CD4-positive, alpha-beta T cell (primary cell): ENCODE measurements around the gene THRB. TPM values are rescaled to one million over a fixed set of nuclear protein-coding genes. Genes with fewer than 3 reads are reported as not detected.

Experiments used
- ATAC-seq: fragments of 200-7000 bp; cut with Tn5 transposase; one replicate; pipeline ENCODE4 v1.10.0; 2022; ENCODE audit warnings: mild to moderate bottlenecking; ENCODE audit not compliant: poor library complexity
- CTCF ChIA-PET: fragments of 350-600 bp; sonication (Branson Sonifier 250); formaldehyde crosslinking; loops from one replicate; lab custom pipeline; 2021; ENCODE audit warnings: antibody characterized with exemption, inconsistent platforms; lab: Charles Lee
- POLR2A ChIA-PET: fragments of 350-600 bp; sonication (Branson Sonifier 250); formaldehyde crosslinking; loops from one replicate; lab custom pipeline; 2021; ENCODE audit warnings: antibody characterized with exemption, inconsistent platforms; lab: Charles Lee
- DNase-seq, 14 experiments: peaks; one replicate each; pipeline ENCODE4 v3.0.0-alpha.2; 2013 to 2020; ENCODE audit warnings: mixed read lengths in 2 of 14
- H3K27ac ChIP-seq, 2 donors: one replicate each; pipeline versions ENCODE4 v1.5.1 to v1.7.0; 2013; ENCODE audit warnings: low read length in 2 of 2, low read depth in 1 of 2, mild to moderate bottlenecking in 1 of 2
- H3K27me3 ChIP-seq, 2 experiments: 1 replicate in 1 of 2; 2 replicates in 1 of 2; pipeline versions ENCODE4 v1.6.1 to v1.7.0; 2013; ENCODE audit warnings: low read length in 2 of 2, control low read depth in 1 of 2, mild to moderate bottlenecking in 1 of 2, moderate library complexity in 1 of 2; ENCODE audit not compliant: insufficient read depth in 2 of 2, control insufficient read depth in 1 of 2
- H3K36me3 ChIP-seq: one replicate; pipeline ENCODE4 v1.6.1; 2013; ENCODE audit warnings: low read length, control low read depth; ENCODE audit not compliant: insufficient read depth
- H3K4me1 ChIP-seq: one replicate; pipeline ENCODE4 v1.6.1; 2013; ENCODE audit warnings: low read length, control low read depth; ENCODE audit not compliant: insufficient read depth
- H3K4me3 ChIP-seq: one replicate; pipeline ENCODE4 v1.5.1; 2013; ENCODE audit warnings: mild to moderate bottlenecking, low read length, moderate library complexity
- H3K9me3 ChIP-seq, 2 experiments: 1 replicate in 1 of 2; 2 replicates in 1 of 2; pipeline versions ENCODE4 v1.6.1 to v1.7.0; 2013; ENCODE audit warnings: low read length in 2 of 2, mild to moderate bottlenecking in 2 of 2, control low read depth in 1 of 2, moderate library complexity in 1 of 2; ENCODE audit not compliant: control insufficient read depth in 1 of 2, insufficient read depth in 1 of 2
- H3K27ac Mint-ChIP-seq: one replicate; pipeline ENCODE4 v1.8.0; 2020; ENCODE audit warnings: mixed read lengths
- H3K27me3 Mint-ChIP-seq: one replicate; pipeline ENCODE4 v1.8.0; 2021; ENCODE audit warnings: mixed read lengths
- H3K36me3 Mint-ChIP-seq: one replicate; pipeline ENCODE4 v1.8.0; 2021; ENCODE audit warnings: low read depth, mixed read lengths
- H3K4me1 Mint-ChIP-seq: one replicate; pipeline ENCODE4 v1.8.0; 2021; ENCODE audit warnings: low read depth, mixed read lengths
- H3K4me3 Mint-ChIP-seq: one replicate; pipeline ENCODE4 v1.8.0; 2020; ENCODE audit warnings: mild to moderate bottlenecking, mixed read lengths
- H3K9me3 Mint-ChIP-seq: one replicate; pipeline ENCODE4 v1.8.0; 2020; ENCODE audit warnings: mixed read lengths
- CTCF ChIP-seq: fragments of 200-600 bp; IDR thresholded peaks from one replicate; pipeline ENCODE4 v1.8.0; 2022; ENCODE audit warnings: antibody characterized with exemption, mild to moderate bottlenecking
- intact Hi-C, 2 experiments: fragments of 100-400 bp; cut with DNase I in 1 of 2; cut with micrococcal nuclease in 1 of 2; formaldehyde crosslinking; loops; one replicate each; pipeline versions ENCODE4 v1.15.1 to v1.9.0; 2023 to 2025; cut with DNase I, micrococcal nuclease
- total RNA-seq, 174 experiments: library from RNA in 2 of 174; stranded (reverse) in 2 of 174; gene quantifications; one replicate each; pipeline ENCODE4 v1.2.3 and lab custom pipeline; 2021 to 2026

THRB gene
- total RNA-seq, 2 experiments from 2014 or later, result not detected

GRCh38 chr3:24303057-24303754 is 191.4 kb downstream of the THRB start:
- intact Hi-C loops, result no loop called here
- Mint-ChIP-seq H3K4me3 (no peak overlapping the region), H3K27me3 (no peaks in the 10 kb centered on the region), H3K4me1 (no peaks in the 10 kb centered on the region), H3K27ac (no peak overlapping the region), H3K9me3 (no peaks in the 10 kb centered on the region), H3K36me3 (no peaks in the 10 kb centered on the region)
- H3K27ac ChIP-seq, result no peak overlapping the region
- CTCF ChIA-PET, result no interaction called here
- DNase-seq, result no peak
- no peak for ATAC-seq
- no peaks in the 10 kb centered on the region for H3K9me3 ChIP-seq
- no peaks in the 10 kb centered on the region for H3K4me1 ChIP-seq
- no peak overlapping the region for H3K4me3 ChIP-seq
- H3K27me3 ChIP-seq, result no peaks in the 10 kb centered on the region
- POLR2A ChIA-PET, result no interaction called here
- TF ChIP-seq CTCF, result no peak
- no peaks in the 10 kb centered on the region for H3K36me3 ChIP-seq

GRCh38 chr3:24302396-24302795 is 192.3 kb downstream of the THRB start:
- no peaks in the 10 kb centered on the region for H3K27me3 ChIP-seq
- no peaks in the 10 kb centered on the region for H3K9me3 Mint-ChIP-seq
- H3K27ac Mint-ChIP-seq, result no peak overlapping the region
- H3K27me3 Mint-ChIP-seq, result no peaks in the 10 kb centered on the region
- H3K4me1 ChIP-seq, result no peaks in the 10 kb centered on the region
- H3K36me3 ChIP-seq, result no peaks in the 10 kb centered on the region
- DNase-seq (no peak), ATAC-seq (no peak)
- H3K27ac ChIP-seq, result no peak overlapping the region
- TF ChIP-seq CTCF, result no peak
- POLR2A ChIA-PET, result no interaction called here
- CTCF ChIA-PET, result no interaction called here
- H3K9me3 ChIP-seq, result no peaks in the 10 kb centered on the region
- no peak overlapping the region for H3K4me3 ChIP-seq
- H3K4me3 Mint-ChIP-seq, result no peak overlapping the region
- no peaks in the 10 kb centered on the region for H3K36me3 Mint-ChIP-seq
- intact Hi-C loops, result no loop called here
- no peaks in the 10 kb centered on the region for H3K4me1 Mint-ChIP-seq

- H3K36me3 ChIP-seq, result no peaks in the 10 kb centered on the region
- peaks cover 5% of the 10 kb centered on the region for H3K27me3 Mint-ChIP-seq
- ChIA-PET POLR2A (no interaction called here), CTCF (no interaction called here)
- no peaks in the 10 kb centered on the region for H3K9me3 ChIP-seq
- H3K36me3 Mint-ChIP-seq, result no peaks in the 10 kb centered on the region
- H3K27ac ChIP-seq, result no peak overlapping the region
- no peak overlapping the region for H3K4me3 Mint-ChIP-seq
- no peaks in the 10 kb centered on the region for H3K9me3 Mint-ChIP-seq
- H3K4me1 Mint-ChIP-seq, result no peaks in the 10 kb centered on the region
- intact Hi-C loops, result no loop called here
- no peak overlapping the region for H3K4me3 ChIP-seq
- ATAC-seq, result no peak
- no peak for TF ChIP-seq CTCF
- H3K27ac Mint-ChIP-seq, result no peak overlapping the region
- DNase-seq, result no peak
- H3K27me3 ChIP-seq, result no peaks in the 10 kb centered on the region
- no peaks in the 10 kb centered on the region for H3K4me1 ChIP-seq
Observed at GRCh38 chr3:24300949-24301348, 193.7 kb downstream of the THRB start.
